Hepatocyte (in vitro differentiated cells): ENCODE measurements around the gene ZBTB20.

Source experiments
- CTCF ChIP-seq: fragments of 200-600 bp; sonication (generic); IDR thresholded peaks from 2 replicates; pipeline ENCODE4 v1.5.1; 2016; ENCODE audit warnings: antibody characterized with exemption, mild to moderate bottlenecking; ENCODE audit not compliant: poor library complexity
- EZH2 ChIP-seq: fragments of 200-600 bp; sonication (generic); IDR thresholded peaks from 2 replicates; pipeline ENCODE4 v1.6.1; 2016; ENCODE audit warnings: antibody characterized with exemption, mild to moderate bottlenecking, borderline replicate concordance

GRCh38 chr3:114722530-114722929 is 424.6 kb downstream of the ZBTB20 start:
- TF ChIP-seq CTCF, result no peak
- TF ChIP-seq EZH2, result no peak
